PC-9 (cell line): ENCODE results near the gene PCDHGA1. TPM values are rescaled to one million over a fixed set of nuclear protein-coding genes. Genes with fewer than 3 reads are reported as not detected.
"Not testable (repeated sequence)": the region's sequence is repeated elsewhere in the genome, so short reads cannot be mapped to it uniquely, and the experiment has no call there.

Experiments used
- BruUV-seq: library from RNA; stranded (reverse); fragments of 400-500 nt; replicated peaks from 2 replicates; lab custom pipeline; 2021; lab: Mats Ljungman, UMichigan
- CTCF ChIA-PET: fragments of 300-600 bp; sonication (Branson Sonifier 250); formaldehyde crosslinking; loops from one replicate; lab custom pipeline; 2022; ENCODE audit warnings: antibody characterized with exemption; lab: Charles Lee
- POLR2A ChIA-PET: fragments of 300-600 bp; sonication (Branson Sonifier 250); formaldehyde crosslinking; loops from one replicate; lab custom pipeline; 2022; ENCODE audit warnings: antibody characterized with exemption; ENCODE audit not compliant: unreplicated experiment; lab: Charles Lee
- DNase-seq, 2 experiments: peaks; one replicate each; pipeline versions ENCODE4 v3.0.0 to v3.0.0-alpha.2; 2015 to 2022; ENCODE audit warnings: mixed read lengths in 1 of 2
- H2AFZ ChIP-seq: fragments of 200-600 bp; sonication (generic); 2 replicates; pipeline ENCODE4 v1.8.1; 2017; ENCODE audit warnings: antibody characterized with exemption
- H3F3A ChIP-seq: fragments of 200-600 bp; sonication (generic); 2 replicates; pipeline ENCODE4 v1.8.1; 2017; ENCODE audit warnings: antibody characterized with exemption, mild to moderate bottlenecking, low read depth; ENCODE audit not compliant: insufficient read depth
- H3K27ac ChIP-seq: fragments of 200-600 bp; sonication (generic); 2 replicates; pipeline ENCODE4 v1.6.1; 2016; ENCODE audit warnings: mixed run types
- H3K27me3 ChIP-seq: fragments of 200-600 bp; sonication (generic); 2 replicates; pipeline ENCODE4 v1.6.1; 2016; ENCODE audit warnings: low read depth, mixed run types; ENCODE audit not compliant: insufficient read depth
- H3K36me3 ChIP-seq: fragments of 200-600 bp; sonication (generic); 2 replicates; pipeline ENCODE4 v1.6.1; 2016; ENCODE audit warnings: low read depth, mixed run types
- H3K4me1 ChIP-seq: fragments of 200-600 bp; sonication (generic); replicated peaks from 2 replicates; pipeline ENCODE4 v1.6.1; 2016; ENCODE audit warnings: mixed run types; ENCODE audit not compliant: insufficient read depth
- H3K4me2 ChIP-seq: fragments of 200-600 bp; sonication (generic); 2 replicates; pipeline ENCODE4 v1.6.1; 2017; ENCODE audit warnings: mixed run types
- H3K4me3 ChIP-seq: fragments of 200-600 bp; sonication (generic); 2 replicates; pipeline ENCODE4 v1.6.1; 2016; ENCODE audit warnings: mixed run types
- H3K79me2 ChIP-seq: fragments of 200-600 bp; sonication (generic); 2 replicates; pipeline ENCODE4 v1.6.1; 2017; ENCODE audit warnings: low read depth, mixed run types
- H3K9me2 ChIP-seq: fragments of 200-600 bp; sonication (generic); 2 replicates; pipeline ENCODE4 v1.8.1; 2017; ENCODE audit warnings: mild to moderate bottlenecking; ENCODE audit not compliant: insufficient read depth
- H3K9me3 ChIP-seq: fragments of 200-600 bp; sonication (generic); 2 replicates; pipeline ENCODE4 v1.8.1; 2016; ENCODE audit warnings: low read depth; ENCODE audit not compliant: insufficient read depth
- H4K20me1 ChIP-seq: fragments of 200-600 bp; sonication (generic); 2 replicates; pipeline ENCODE4 v1.8.1; 2017; ENCODE audit not compliant: insufficient read depth
- CTCF ChIP-seq: fragments of 200-600 bp; sonication (generic); conservative IDR thresholded peaks from 2 replicates; pipeline ENCODE4 v1.6.1; 2017; ENCODE audit warnings: mixed run types, antibody characterized with exemption, mild to moderate bottlenecking, moderate library complexity
- EZH2 ChIP-seq: fragments of 200-600 bp; sonication (generic); IDR thresholded peaks from 2 replicates; pipeline ENCODE4 v1.8.0; 2017; ENCODE audit warnings: antibody characterized with exemption, low read depth
- intact Hi-C: fragments of 100-400 bp; cut with micrococcal nuclease; formaldehyde crosslinking; loops from one replicate; pipeline ENCODE4 v1.10.0; 2022; ENCODE audit not compliant: unreplicated experiment
- total RNA-seq: library from RNA; stranded (reverse); gene quantifications from 2 replicates; pipeline ENCODE4 v1.2.3, GENCODE V29; 2021

The PCDHGA1 gene
- total RNA-seq, 1 experiment from 2014 or later: 0.07 TPM

DNA sequence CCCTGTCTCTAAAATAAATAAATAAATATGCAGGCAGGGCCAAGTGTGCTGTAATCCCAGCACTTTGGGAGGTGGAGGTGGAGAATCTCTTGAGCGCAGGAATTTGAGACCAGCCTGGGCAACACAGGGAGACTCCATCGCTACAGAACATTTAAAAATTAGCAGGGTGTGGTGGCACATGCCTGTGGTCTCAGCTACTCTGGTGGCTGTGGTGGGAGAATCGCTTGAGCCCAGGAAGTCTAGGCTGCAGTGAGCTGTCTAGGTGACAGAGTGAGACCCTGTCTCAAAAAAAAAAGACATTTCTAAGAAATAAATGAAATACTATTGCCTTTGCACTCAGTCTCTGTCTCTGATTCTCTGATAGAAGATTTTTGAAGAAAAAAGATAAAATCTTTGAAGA lies 81.3 kb downstream of the PCDHGA1 start:
- no peaks in the 10 kb centered on the region for H3K4me1 ChIP-seq
- no peaks in the 10 kb centered on the region for H3K79me2 ChIP-seq
- H2AFZ ChIP-seq: no peak overlapping the region
- POLR2A ChIA-PET: no interaction called here
- no peak overlapping the region for H3K4me2 ChIP-seq
- no peaks in the 10 kb centered on the region for H4K20me1 ChIP-seq
- H3K9me3 ChIP-seq: no peaks in the 10 kb centered on the region
- no peaks in the 10 kb centered on the region for H3K36me3 ChIP-seq
- no peak for DNase-seq
- CTCF ChIA-PET: no interaction called here
- TF ChIP-seq CTCF (no peak), EZH2 (no peak)
- BruUV-seq: no TSS peak
- no peak overlapping the region for H3K27ac ChIP-seq
- intact Hi-C loops: loop anchor here (5.0 to 10.0 kb wide), 3 partner anchors 87 to 329 kb away; partner anchors contain the start of genes PCDHB14 and TAF7
- no peaks in the 10 kb centered on the region for H3F3A ChIP-seq
- H3K27me3 ChIP-seq: peaks cover 18% of the 10 kb centered on the region; the same call in 1 of the 2 replicates
- no peaks in the 10 kb centered on the region for H3K9me2 ChIP-seq
- H3K4me3 ChIP-seq: no peak overlapping the region

- H3K9me3 ChIP-seq: no peaks in the 10 kb centered on the region
- TF ChIP-seq CTCF (peak; percentile 86), EZH2 (no peak)
- no TSS peak for BruUV-seq
- no peaks in the 10 kb centered on the region for H4K20me1 ChIP-seq
- peak within 1 kb of the TSS; percentile 81 for H2AFZ ChIP-seq
- no peak within 1 kb of the TSS for H3K27ac ChIP-seq
- H3K9me2 ChIP-seq: no peaks in the 10 kb centered on the region
- H3K4me2 ChIP-seq: peak within 1 kb of the TSS; percentile 83
- H3K36me3 ChIP-seq: no peaks in the 10 kb centered on the region
- H3K79me2 ChIP-seq: no peaks in the 10 kb centered on the region
- POLR2A ChIA-PET: interaction anchor here (0.6 kb wide), 4 partner anchors 74 to 861 kb away, joined by 3 to 9 read pairs (median 6); partner anchors contain the start of gene TAF7
- intact Hi-C loops: loop anchor here (2.0 to 10.0 kb wide), 4 partner anchors 88 to 331 kb away; partner anchors contain the start of genes PCDHB14 and TAF7
- H3F3A ChIP-seq: no peaks in the 10 kb centered on the region
- 0 out of 2 replicates have a peak, but pooled peaks cover 11% of the 10 kb centered on the region for H3K27me3 ChIP-seq
- H3K4me1 ChIP-seq: no peaks in the 10 kb centered on the region
- peak; percentile 58 for DNase-seq
- CTCF ChIA-PET: interaction anchor here (0.5 to 1.6 kb wide), 11 partner anchors 43 to 327 kb away, joined by 3 to 9 read pairs (median 4); partner anchors contain the start of genes PCDHB14, PCDHB2 and PCDHGB3
- H3K4me3 ChIP-seq: peak within 1 kb of the TSS; percentile 54; the same call in 1 of the 2 replicates
These were observed 82.7 kb downstream of the PCDHGA1 start, which contains the start of gene PCDHGA10 for GRCh38 chr5:141412854-141413539. PCDHGA10 (plus strand) TSS chr5:141412987; CDS start chr5:141413176, 189 bp downstream.

DNA sequence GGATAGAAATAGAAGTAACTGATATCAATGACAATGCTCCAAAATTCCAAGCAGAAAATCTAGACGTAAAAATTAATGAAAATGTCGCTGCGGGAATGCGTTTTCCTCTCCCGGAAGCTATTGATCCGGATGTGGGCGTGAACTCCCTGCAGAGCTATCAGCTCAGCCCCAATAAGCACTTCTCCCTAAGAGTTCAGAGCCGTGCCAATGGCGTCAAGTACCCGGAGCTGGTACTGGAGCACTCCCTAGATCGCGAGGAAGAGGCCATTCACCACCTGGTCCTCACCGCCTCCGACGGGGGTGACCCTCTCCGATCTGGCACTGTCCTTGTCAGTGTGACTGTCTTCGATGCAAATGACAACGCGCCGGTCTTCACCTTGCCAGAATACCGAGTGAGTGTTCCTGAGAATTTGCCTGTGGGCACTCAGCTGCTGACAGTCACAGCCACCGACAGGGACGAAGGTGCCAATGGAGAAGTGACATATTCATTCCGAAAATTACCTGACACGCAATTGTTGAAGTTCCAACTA lies 83.3 kb downstream of the PCDHGA1 start:
- H2AFZ ChIP-seq: peak overlapping the region; percentile 81; the same call in 1 of the 2 replicates
- no peaks in the 10 kb centered on the region for H4K20me1 ChIP-seq
- intact Hi-C loops: loop anchor here (2.0 to 10.0 kb wide), 4 partner anchors 89 to 331 kb away; partner anchors contain the start of genes PCDHB14 and TAF7
- H3K27ac ChIP-seq: no peak overlapping the region
- H3K27me3 ChIP-seq: 0 out of 2 replicates have a peak, but pooled peaks cover 6% of the 10 kb centered on the region
- H3K4me1 ChIP-seq: no peaks in the 10 kb centered on the region
- ChIA-PET POLR2A (no interaction called here), CTCF (interaction anchor here (0.7 to 1.6 kb wide), 6 partner anchors 100 to 328 kb away, joined by 3 to 5 read pairs (median 4); partner anchors contain the start of gene PCDHB2)
- DNase-seq: no peak
- no TSS peak for BruUV-seq
- H3F3A ChIP-seq: no peaks in the 10 kb centered on the region
- peak overlapping the region; percentile 83 for H3K4me2 ChIP-seq
- TF ChIP-seq CTCF (no peak), EZH2 (no peak)
- peak overlapping the region; percentile 54; the same call in 1 of the 2 replicates for H3K4me3 ChIP-seq
- H3K79me2 ChIP-seq: no peaks in the 10 kb centered on the region
- no peaks in the 10 kb centered on the region for H3K9me2 ChIP-seq
- no peaks in the 10 kb centered on the region for H3K9me3 ChIP-seq
- no peaks in the 10 kb centered on the region for H3K36me3 ChIP-seq

- H3K9me3 ChIP-seq, POLR2A ChIA-PET, H3K4me2 ChIP-seq, H3K9me2 ChIP-seq, H3K27ac ChIP-seq, H3K79me2 ChIP-seq, H2AFZ ChIP-seq, H3K4me1 ChIP-seq, H3K4me3 ChIP-seq, CTCF ChIA-PET, H3K36me3 ChIP-seq, H3K27me3 ChIP-seq, H3F3A ChIP-seq, DNase-seq, H4K20me1 ChIP-seq, BruUV-seq: not testable (repeated sequence)
- intact Hi-C loops: loop anchor here (5.0 to 10.0 kb wide), 3 partner anchors 90 to 332 kb away; partner anchors contain the start of genes PCDHB14 and TAF7
These were observed 84.4 kb downstream of the PCDHGA1 start for GRCh38 chr5:141414548-141415274.
